Smooth muscle cell (in vitro differentiated cells): ENCODE data around the gene PPFIA1. TPM values are rescaled to one million over a fixed set of nuclear protein-coding genes. Genes with fewer than 3 reads are reported as not detected.

ENCODE experiments used
- DNase-seq: peaks from one replicate; lab custom pipeline; 2025; ENCODE audit not compliant: unreplicated experiment; lab: John Stamatoyannopoulos, UW
- H2AFZ ChIP-seq: fragments of 200-600 bp; sonication (generic); 2 replicates; pipeline ENCODE4 v1.6.0; 2016; ENCODE audit warnings: antibody characterized with exemption, low read depth, mild to moderate bottlenecking
- H3F3A ChIP-seq: fragments of 200-600 bp; sonication (generic); 2 replicates; pipeline ENCODE4 v1.6.0; 2017; ENCODE audit warnings: antibody characterized with exemption, low read depth
- H3K27ac ChIP-seq: fragments of 200-600 bp; sonication (generic); 2 replicates; pipeline ENCODE4 v1.5.1; 2016; ENCODE audit warnings: low read depth, mild to moderate bottlenecking
- H3K27me3 ChIP-seq: fragments of 200-600 bp; sonication (generic); 2 replicates; pipeline ENCODE4 v1.6.1; 2016; ENCODE audit warnings: low read depth, mild to moderate bottlenecking
- H3K36me3 ChIP-seq: fragments of 200-600 bp; sonication (generic); 2 replicates; pipeline ENCODE4 v1.5.1; 2016; ENCODE audit warnings: low read depth
- H3K4me1 ChIP-seq: fragments of 200-600 bp; sonication (generic); 2 replicates; pipeline ENCODE4 v1.5.1; 2016; ENCODE audit warnings: low read depth
- H3K4me2 ChIP-seq: fragments of 200-600 bp; sonication (generic); 2 replicates; pipeline ENCODE4 v1.6.0; 2016; ENCODE audit warnings: mild to moderate bottlenecking
- H3K4me3 ChIP-seq: fragments of 200-600 bp; sonication (generic); 2 replicates; pipeline ENCODE4 v1.5.1; 2016; ENCODE audit warnings: mild to moderate bottlenecking
- H3K79me2 ChIP-seq: fragments of 200-600 bp; sonication (generic); 2 replicates; pipeline ENCODE4 v1.6.0; 2016; ENCODE audit warnings: low read depth, mild to moderate bottlenecking
- H3K9ac ChIP-seq: fragments of 200-600 bp; sonication (generic); 2 replicates; pipeline ENCODE4 v1.6.0; 2016; ENCODE audit warnings: low read depth
- H3K9me3 ChIP-seq: fragments of 200-600 bp; sonication (generic); replicated peaks from 2 replicates; pipeline ENCODE4 v1.5.1; 2016; ENCODE audit warnings: low read depth
- H4K20me1 ChIP-seq: fragments of 200-600 bp; sonication (generic); 2 replicates; pipeline ENCODE4 v1.6.0; 2016; ENCODE audit warnings: low read depth
- WGBS: methylation state at CpG from one replicate; pipeline ENCODE4 v1.1.7; 2016; ENCODE audit warnings: low lambda C conversion rate; 5-methylcytosine and 5-hydroxymethylcytosine counted together
- polyA plus RNA-seq: library from polyadenylated mRNA; unstranded; fragments of >200 nt; fragmentation: Nextera tagmentation; extraction: Ambion mirVana; gene quantifications from 2 replicates; pipeline ENCODE4 v1.2.1, GENCODE V29; 2016
- total RNA-seq: library from RNA; depleted of rRNA; stranded (reverse); fragments of >200 nt; gene quantifications from 2 replicates; pipeline ENCODE4 v1.2.3, GENCODE V29; 2014
- TF ChIP-seq, protein P1 (sequence below): fragments of 200-600 bp; sonication (generic); IDR thresholded peaks from 2 replicates; pipeline ENCODE4 v1.5.1; 2017; ENCODE audit warnings: borderline replicate concordance, mild to moderate bottlenecking, antibody characterized with exemption; ENCODE audit not compliant: insufficient read depth, poor library complexity, severe bottlenecking

The PPFIA1 gene
- total and polyA plus RNA-seq, 2 experiments from 2014 or later = 23.8 to 48.2 TPM

DNA sequence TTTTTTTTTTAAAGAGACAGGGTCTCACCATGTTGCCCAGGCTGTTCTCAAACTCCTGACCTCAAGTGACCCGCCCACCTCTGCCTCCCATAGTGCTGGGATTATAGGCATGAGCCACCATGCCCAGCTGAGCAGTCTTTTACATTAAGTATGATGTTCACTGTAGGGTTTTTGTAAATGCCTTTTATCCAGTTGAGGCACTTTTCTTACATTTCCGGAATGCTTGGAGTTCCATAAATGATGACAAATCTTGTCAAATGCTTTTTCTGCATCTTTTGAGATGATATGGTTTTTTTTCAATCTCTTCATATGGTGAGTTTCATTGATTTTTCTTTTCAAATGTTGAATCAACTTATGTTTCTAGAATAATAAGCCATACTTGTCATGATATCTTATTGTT is 98.5 kb downstream of the PPFIA1 start:
- no peaks in the 10 kb centered on the region for H3K36me3 ChIP-seq
- TF ChIP-seq, protein P1, sequence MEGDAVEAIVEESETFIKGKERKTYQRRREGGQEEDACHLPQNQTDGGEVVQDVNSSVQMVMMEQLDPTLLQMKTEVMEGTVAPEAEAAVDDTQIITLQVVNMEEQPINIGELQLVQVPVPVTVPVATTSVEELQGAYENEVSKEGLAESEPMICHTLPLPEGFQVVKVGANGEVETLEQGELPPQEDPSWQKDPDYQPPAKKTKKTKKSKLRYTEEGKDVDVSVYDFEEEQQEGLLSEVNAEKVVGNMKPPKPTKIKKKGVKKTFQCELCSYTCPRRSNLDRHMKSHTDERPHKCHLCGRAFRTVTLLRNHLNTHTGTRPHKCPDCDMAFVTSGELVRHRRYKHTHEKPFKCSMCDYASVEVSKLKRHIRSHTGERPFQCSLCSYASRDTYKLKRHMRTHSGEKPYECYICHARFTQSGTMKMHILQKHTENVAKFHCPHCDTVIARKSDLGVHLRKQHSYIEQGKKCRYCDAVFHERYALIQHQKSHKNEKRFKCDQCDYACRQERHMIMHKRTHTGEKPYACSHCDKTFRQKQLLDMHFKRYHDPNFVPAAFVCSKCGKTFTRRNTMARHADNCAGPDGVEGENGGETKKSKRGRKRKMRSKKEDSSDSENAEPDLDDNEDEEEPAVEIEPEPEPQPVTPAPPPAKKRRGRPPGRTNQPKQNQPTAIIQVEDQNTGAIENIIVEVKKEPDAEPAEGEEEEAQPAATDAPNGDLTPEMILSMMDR = no peak
- 98% methylated on average over 2 of the region's 2 CpGs for WGBS

DNA sequence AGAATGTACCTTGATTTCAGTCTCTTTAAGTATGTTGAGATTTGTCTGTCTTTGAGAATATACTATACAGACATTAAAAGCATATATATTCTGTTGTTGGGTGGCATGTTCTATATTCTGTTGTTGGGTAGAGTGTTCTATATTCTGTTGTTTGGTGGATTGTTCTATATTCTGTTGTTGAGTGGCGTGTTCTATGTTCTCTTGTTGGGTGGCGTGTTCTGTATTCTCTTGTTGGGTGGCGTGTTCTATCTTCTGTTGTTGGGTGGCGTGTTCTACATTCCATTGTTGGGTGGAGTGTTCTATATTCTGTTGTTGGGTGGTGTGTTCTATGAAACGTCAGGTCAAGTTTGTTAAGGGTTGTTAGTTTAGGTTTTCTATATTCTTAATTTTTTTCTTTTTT is 100.8 kb downstream of the PPFIA1 start:
- Histone ChIP-seq H4K20me1 (peaks cover 17% of the 10 kb centered on the region), H3K9ac (no peak overlapping the region), H3K4me1 (no peaks in the 10 kb centered on the region), H3K36me3 (no peaks in the 10 kb centered on the region), H3K79me2 (peaks cover 8% of the 10 kb centered on the region), H3K27me3 (no peaks in the 10 kb centered on the region), H3F3A (no peaks in the 10 kb centered on the region), H2AFZ (no peak overlapping the region), H3K9me3 (no peaks in the 10 kb centered on the region), H3K4me2 (no peak overlapping the region), H3K27ac (no peak overlapping the region), H3K4me3 (no peak overlapping the region)
- no peak for DNase-seq
- 66% methylated on average over 5 of the region's 5 CpGs for WGBS
- TF ChIP-seq, protein P1 = no peak

More for the DNA sequence above, 98.5 kb downstream of the PPFIA1 start:
- Histone ChIP-seq H3K79me2 (peaks cover 8% of the 10 kb centered on the region), H3K27me3 (no peaks in the 10 kb centered on the region), H3F3A (no peaks in the 10 kb centered on the region), H3K9me3 (no peaks in the 10 kb centered on the region), H3K27ac (no peak overlapping the region), H3K4me1 (no peaks in the 10 kb centered on the region), H3K9ac (no peak overlapping the region), H2AFZ (no peak overlapping the region), H4K20me1 (peaks cover 13% of the 10 kb centered on the region), H3K4me2 (no peak overlapping the region), H3K4me3 (no peak overlapping the region)
- DNase-seq = no peak

DNA sequence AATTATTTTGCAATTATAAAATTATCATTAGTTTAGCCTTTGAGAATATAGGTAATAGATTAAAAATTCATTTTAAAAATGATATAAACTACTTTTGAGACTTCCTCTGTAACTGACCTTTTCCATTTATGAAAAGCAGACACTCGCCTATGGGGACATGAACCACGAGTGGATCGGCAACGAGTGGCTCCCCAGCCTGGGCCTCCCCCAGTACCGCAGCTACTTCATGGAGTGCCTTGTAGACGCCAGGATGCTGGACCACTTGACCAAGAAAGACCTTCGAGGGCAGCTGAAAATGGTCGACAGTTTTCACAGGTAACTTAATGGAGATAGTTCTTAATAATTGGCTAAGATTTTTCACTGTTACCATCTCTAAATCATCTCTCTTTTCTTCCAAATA is 101.6 kb downstream of the PPFIA1 start:
- 97% methylated on average over 8 of the region's 8 CpGs for WGBS
- Histone ChIP-seq H3K36me3 (no peaks in the 10 kb centered on the region), H2AFZ (no peak overlapping the region)

DNA sequence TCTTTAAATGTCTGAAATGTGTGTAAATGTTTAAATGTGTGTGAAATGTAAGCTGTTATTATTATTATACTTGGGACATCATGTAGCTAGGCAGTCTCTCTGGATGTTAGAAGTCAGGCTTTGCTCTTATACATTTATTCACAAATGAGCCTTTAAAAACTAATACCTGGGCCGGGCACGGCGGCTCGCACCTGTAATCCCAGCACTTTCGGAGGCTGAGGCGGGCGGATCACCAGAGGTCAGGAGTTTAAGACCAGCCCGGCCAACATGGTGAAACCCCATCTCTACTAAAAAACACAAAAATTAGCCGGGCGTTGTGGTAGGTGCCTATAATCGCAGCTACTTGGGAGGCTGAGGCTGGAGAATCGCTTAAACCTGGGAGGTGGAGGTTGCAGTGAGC is 106.1 kb downstream of the PPFIA1 start:
- H3K27ac ChIP-seq = no peak overlapping the region
- no peaks in the 10 kb centered on the region for H3K9me3 ChIP-seq
- 91% methylated on average over 12 of the region's 12 CpGs for WGBS
- H3K4me3 ChIP-seq = no peak overlapping the region
- no peaks in the 10 kb centered on the region for H3K27me3 ChIP-seq
- no peaks in the 10 kb centered on the region for H3F3A ChIP-seq
- H4K20me1 ChIP-seq = peaks cover 8% of the 10 kb centered on the region
- H3K36me3 ChIP-seq = peaks cover 3% of the 10 kb centered on the region
- no peak for DNase-seq
- no peak overlapping the region for H3K9ac ChIP-seq
- no peaks in the 10 kb centered on the region for H3K4me1 ChIP-seq
- no peaks in the 10 kb centered on the region for H3K79me2 ChIP-seq
- TF ChIP-seq, protein P1 = no peak
- no peak overlapping the region for H2AFZ ChIP-seq
- H3K4me2 ChIP-seq = no peak overlapping the region

More for the DNA sequence above, 101.6 kb downstream of the PPFIA1 start:
- no peaks in the 10 kb centered on the region for H3K4me1 ChIP-seq
- no peak overlapping the region for H3K9ac ChIP-seq
- TF ChIP-seq, protein P1 = no peak
- peaks cover 14% of the 10 kb centered on the region for H4K20me1 ChIP-seq
- H3K27me3 ChIP-seq = no peaks in the 10 kb centered on the region
- H3K27ac ChIP-seq = no peak overlapping the region
- no peaks in the 10 kb centered on the region for H3F3A ChIP-seq
- H3K4me2 ChIP-seq = no peak overlapping the region
- H3K79me2 ChIP-seq = peaks cover 8% of the 10 kb centered on the region
- no peak overlapping the region for H3K4me3 ChIP-seq
- no peaks in the 10 kb centered on the region for H3K9me3 ChIP-seq
- no peak for DNase-seq
